ENCODE measurements around the gene RNF5. TPM values are rescaled to one million over a fixed set of nuclear protein-coding genes. Genes with fewer than 3 reads are reported as not detected.

Gene RNF5
- total and polyA plus RNA-seq, 2 of the 4 experiments (the other 2 are of a cell fraction), result 18.8 to 41.4 TPM

DNA sequence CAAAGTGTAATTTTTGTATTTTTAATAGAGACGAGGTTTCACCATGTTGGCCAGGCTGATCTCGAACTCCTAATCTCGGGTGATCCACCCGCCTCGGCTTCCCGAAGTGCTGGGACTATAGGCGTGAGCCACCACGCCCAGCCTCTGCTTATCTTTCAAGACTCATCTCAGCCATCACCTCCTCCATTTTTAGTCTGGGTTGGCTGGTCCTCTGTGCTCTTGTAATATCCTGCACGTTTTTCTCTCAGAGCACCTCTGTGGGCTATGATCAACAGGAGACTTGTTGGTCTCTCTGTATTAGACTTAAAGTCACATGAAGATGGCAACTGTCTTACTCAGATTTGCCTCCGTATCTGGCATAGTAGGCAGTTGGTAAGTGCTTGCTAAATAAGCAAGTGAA lies 38.1 kb downstream of the RNF5 start:
- Histone ChIP-seq H4K91ac (ENCODE audit: insufficient read depth, low read depth, low read length) (no peak overlapping the region), H3K56ac (ENCODE audit: extremely low read depth, insufficient read depth, low read length) (no peak overlapping the region), H3K23ac (ENCODE audit: low read depth, low read length) (no peak overlapping the region), H3K9me1 (ENCODE audit: insufficient read depth, low read length) (no peaks in the 10 kb centered on the region), H2AK5ac (ENCODE audit: low read depth, low read length) (no peak overlapping the region), H2BK20ac (ENCODE audit: low read depth, low read length) (no peak overlapping the region), H2AK9ac (replicated peaks; ENCODE audit: low read depth, low read length, poor library complexity) (no peak overlapping the region), H3K36me3 (ENCODE audit: control insufficient read depth, insufficient read depth, low read length) (no peaks in the 10 kb centered on the region), H3K18ac (ENCODE audit: low read depth, low read length) (no peak overlapping the region), H3K14ac (replicated peaks; ENCODE audit: low read depth, low read length) (no peak overlapping the region), H4K8ac (ENCODE audit: low read depth in 2 of 2, low read length in 2 of 2) (no peak overlapping the region), H3K27me3 (ENCODE audit: control insufficient read depth, insufficient read depth, low read length) (peaks cover 40% of the 10 kb centered on the region), H2BK15ac (ENCODE audit: low read depth, low read length) (no peak overlapping the region), H3K4me3 (ENCODE audit: insufficient read depth, low read depth, low read length) (no peak overlapping the region), H3K27ac (ENCODE audit: insufficient read depth, low read length) (no peak overlapping the region), H3K9ac (ENCODE audit: low read depth, low read length) (no peak overlapping the region), H4K5ac (ENCODE audit: low read depth, low read length) (no peak overlapping the region), H4K20me1 (ENCODE audit: insufficient read depth, low read length) (no peaks in the 10 kb centered on the region), H2BK120ac (ENCODE audit: low read depth, low read length) (no peak overlapping the region), H3K4me1 (ENCODE audit: control insufficient read depth, insufficient read depth, low read length) (no peaks in the 10 kb centered on the region), H3K4me2 (ENCODE audit: low read depth, low read length) (no peak overlapping the region), H3K79me1 (ENCODE audit: low read depth in 1 of 2, low read length in 2 of 2) (no peaks in the 10 kb centered on the region), H2AFZ (replicated peaks; ENCODE audit: low read length, poor library complexity) (no peak overlapping the region), H3K4ac (ENCODE audit: low read depth, low read length) (no peak overlapping the region), H3K9me3 (ENCODE audit: control insufficient read depth, insufficient read depth, low read length) (no peaks in the 10 kb centered on the region), H2BK5ac (ENCODE audit: low read depth, low read length, poor library complexity, severe bottlenecking) (no peak overlapping the region)
- intact Hi-C loops (cut with micrococcal nuclease) (no loop called here), dilution Hi-C loops (cut with HindIII; ENCODE audit: low sequenced_read_pairs, unreplicated experiment) (no loop called here), in situ Hi-C loops (cut with MboI; ENCODE audit: low sequenced_read_pairs) (no loop called here)
- no TSS peak for BruUV-seq (replicated peaks)
- CTCF ChIA-PET, result no interaction called here
- WGBS, 2 experiments (ENCODE audit: extremely low coverage in 2 of 2, insufficient read length in 1 of 2), result 68% methylated on average over 5 of the region's 10 CpGs; no CpG with 5 or more reads in 1 of the 2 experiments
- DNase-seq (no peak), ATAC-seq (ENCODE audit: low read depth) (no peak)
- TF ChIP-seq, protein P1, sequence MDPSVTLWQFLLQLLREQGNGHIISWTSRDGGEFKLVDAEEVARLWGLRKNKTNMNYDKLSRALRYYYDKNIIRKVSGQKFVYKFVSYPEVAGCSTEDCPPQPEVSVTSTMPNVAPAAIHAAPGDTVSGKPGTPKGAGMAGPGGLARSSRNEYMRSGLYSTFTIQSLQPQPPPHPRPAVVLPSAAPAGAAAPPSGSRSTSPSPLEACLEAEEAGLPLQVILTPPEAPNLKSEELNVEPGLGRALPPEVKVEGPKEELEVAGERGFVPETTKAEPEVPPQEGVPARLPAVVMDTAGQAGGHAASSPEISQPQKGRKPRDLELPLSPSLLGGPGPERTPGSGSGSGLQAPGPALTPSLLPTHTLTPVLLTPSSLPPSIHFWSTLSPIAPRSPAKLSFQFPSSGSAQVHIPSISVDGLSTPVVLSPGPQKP (IDR thresholded peaks at IDR 0.05; ENCODE audit: borderline replicate concordance, low read depth, low read length), result no peak
- TF ChIP-seq RAD21 (IDR thresholded peaks at IDR 0.05; ENCODE audit: low read length) (no peak), MXI1 (IDR thresholded peaks at IDR 0.05; ENCODE audit: borderline replicate concordance, low read depth, low read length) (no peak), RFX5 (IDR thresholded peaks at IDR 0.05; ENCODE audit: low read depth, low read length) (no peak), FOS (IDR thresholded peaks at IDR 0.05; ENCODE audit: low read depth, low read length) (no peak), RCOR1 (IDR thresholded peaks at IDR 0.05; ENCODE audit: insufficient replicate concordance, low read length) (no peak)
- POLR2A ChIA-PET (ENCODE audit: unreplicated experiment), result no interaction called here

Data from IMR-90 (cell line).